CD4-positive, alpha-beta T cell treated with Interleukin-10 for 1 hour (primary cell): ENCODE data around the gene SUSD6.
"Not testable (repeated sequence)": the region's sequence is repeated elsewhere in the genome, so short reads cannot be mapped to it uniquely, and the experiment has no call there.

Experiments used
- DNase-seq: peaks from one replicate; pipeline ENCODE4 v3.0.0-alpha.2; 2020

The SUSD6 gene

GRCh38 chr14:69625299-69626131 is 14.1 kb downstream of the SUSD6 start:
- DNase-seq: peak; percentile 73

- DNase-seq: no peak
Observed at GRCh38 chr14:69626132-69626500, 14.7 kb downstream of the SUSD6 start.

- DNase-seq: no peak
Observed at GRCh38 chr14:69629225-69630127, 18.1 kb downstream of the SUSD6 start.

DNA sequence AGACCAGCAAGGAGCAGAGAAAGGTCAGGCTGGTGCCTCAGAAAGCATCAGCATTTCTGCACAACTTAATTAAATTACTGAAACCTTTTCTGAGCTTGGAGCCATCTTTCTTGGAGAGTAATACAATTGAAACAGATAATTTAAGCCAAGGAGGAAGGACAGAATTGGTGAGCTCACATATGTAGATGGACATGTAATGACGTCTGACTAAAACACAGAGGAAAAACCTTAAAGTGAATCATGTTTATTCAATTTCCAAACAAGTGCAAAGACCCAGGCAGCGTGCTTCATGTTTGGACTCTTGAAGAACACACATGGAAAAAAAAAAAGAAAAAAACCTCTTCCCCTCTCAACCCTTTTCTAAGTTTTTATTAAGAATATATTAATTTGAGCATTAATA is 19.0 kb downstream of the SUSD6 start:
- no peak for DNase-seq

GRCh38 chr14:69631509-69631908 is 20.1 kb downstream of the SUSD6 start:
- no peak for DNase-seq

GRCh38 chr14:69632164-69632563 is 20.8 kb downstream of the SUSD6 start:
- no peak for DNase-seq

DNA sequence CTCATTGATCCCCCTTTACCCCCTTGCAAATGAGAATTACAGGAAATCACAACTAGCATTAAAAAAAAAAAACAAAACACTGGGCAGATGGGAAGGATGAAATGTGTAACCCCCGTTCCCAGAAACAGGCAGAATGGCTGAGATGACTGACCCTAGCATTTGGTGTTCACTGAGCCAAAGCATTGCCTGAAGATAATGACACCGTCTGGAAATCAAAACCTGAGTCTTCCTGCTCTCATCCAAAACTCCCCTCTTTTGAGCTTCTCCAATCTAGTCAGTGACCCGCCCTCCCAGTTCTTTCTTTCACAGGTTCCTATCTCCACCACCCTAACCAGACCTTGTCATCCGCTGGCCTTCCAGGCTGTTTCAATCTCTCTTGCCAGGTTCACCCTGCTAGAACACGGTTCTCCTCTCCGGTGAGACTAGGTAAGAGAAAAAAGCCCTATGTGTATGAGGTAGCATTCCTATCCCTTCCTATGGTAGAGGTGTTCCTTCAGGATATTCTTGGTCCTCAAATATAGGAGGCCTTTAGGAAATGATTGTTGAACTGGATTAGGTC is 21.3 kb downstream of the SUSD6 start:
- DNase-seq: no peak

DNA sequence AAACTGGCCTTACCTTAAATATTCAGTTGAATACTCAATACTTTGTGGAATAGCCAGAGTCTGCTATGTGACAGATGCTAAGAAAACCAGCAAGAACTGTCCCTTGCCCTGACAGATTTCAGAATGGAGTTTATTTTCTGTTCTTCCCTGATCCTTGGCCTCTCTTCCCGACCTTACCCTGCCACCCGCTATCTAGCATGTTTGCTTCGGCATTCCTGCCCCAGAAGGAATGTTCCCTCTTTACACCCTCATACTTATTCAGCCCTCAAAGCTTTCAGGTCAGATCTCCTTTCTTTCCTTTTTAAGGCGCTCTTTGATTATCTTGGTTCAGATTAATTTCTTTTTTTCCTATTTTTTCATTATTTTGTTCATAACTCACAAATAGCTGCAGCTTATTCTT is 21.8 kb downstream of the SUSD6 start:
- no peak for DNase-seq

DNA sequence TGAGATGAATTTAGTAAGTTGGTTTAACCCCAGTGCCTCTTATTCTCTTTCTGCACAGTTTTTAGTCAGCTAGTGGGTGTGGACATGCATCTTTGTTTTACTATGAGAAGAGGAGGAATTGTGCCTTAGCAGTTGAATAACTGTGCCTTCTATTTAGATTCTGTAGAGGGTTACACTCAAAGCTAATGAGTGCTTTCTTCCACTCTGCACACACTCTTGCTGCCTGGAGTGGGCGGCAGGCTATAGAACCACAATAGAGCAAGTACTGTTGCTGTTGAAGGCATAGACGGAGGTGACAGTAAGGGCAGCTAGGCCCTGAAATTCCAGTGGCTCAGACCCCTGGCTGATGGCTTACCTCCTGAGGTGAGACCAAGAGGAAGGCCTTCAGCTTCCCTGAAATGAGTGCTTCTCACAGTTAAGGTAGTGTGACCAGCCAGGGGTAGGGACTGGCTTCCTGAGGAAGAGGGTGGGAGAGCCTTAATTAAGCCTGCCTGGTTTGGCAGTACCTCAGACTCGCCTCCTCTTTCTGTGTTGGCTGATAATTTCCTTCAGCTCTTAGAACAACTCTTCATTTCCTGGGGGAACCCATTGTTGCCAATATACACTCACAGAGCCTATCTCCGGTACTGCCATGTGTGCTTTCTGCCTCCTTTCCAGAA is 24.7 kb downstream of the SUSD6 start:
- peak; percentile 31 for DNase-seq

GRCh38 chr14:69636718-69637480 is 25.5 kb downstream of the SUSD6 start:
- DNase-seq: no peak

DNA sequence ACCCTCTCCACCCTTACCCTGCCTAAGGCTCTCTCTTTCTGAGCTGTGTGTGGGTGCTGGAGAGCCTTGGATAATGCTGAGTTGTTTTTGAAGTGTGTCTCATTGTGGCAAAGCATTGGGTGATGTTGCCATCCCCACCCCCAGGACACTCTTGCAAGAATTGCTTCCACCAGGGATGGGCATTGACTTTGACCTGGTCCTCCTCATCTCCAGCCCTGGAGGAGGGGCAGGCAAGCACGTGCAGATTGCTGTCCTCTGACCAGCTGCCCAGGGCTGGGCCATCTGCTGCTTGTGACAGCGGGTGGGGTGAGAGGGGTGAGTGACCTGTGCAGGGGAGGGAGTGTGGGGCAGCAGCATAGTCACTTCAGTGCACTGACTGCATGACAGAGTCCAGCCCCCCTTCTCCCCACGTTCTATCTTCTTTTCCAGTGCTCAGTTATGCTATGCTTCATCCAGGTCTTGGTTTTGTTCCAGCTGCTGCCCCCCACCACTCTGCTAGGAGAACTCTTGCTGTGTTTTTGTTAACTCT is 26.2 kb downstream of the SUSD6 start:
- DNase-seq: no peak

DNA sequence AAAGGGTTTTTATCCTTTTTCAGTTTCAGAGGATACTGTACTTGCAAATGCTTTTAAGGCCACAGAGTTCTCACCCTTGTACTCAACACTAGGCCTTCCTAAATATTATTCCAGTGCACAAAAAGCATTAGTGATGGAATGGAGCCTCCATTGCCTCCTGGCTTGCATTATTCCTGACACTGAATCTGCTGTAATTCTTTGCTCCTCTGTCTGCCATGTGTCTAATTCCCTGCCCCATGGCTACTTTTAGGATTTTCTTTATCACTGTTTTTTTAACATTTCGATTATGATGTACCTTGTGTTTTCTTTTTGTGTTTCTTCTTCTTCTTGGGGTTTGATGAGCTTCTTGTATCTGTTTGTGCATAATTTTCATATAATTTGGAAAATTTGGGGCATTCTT is 29.5 kb downstream of the SUSD6 start:
- DNase-seq: no peak

- DNase-seq: not testable (repeated sequence)
Observed at GRCh38 chr14:69642212-69642793, 30.9 kb downstream of the SUSD6 start.

GRCh38 chr14:69643430-69644200 is 32.2 kb downstream of the SUSD6 start:
- no peak for DNase-seq

DNA sequence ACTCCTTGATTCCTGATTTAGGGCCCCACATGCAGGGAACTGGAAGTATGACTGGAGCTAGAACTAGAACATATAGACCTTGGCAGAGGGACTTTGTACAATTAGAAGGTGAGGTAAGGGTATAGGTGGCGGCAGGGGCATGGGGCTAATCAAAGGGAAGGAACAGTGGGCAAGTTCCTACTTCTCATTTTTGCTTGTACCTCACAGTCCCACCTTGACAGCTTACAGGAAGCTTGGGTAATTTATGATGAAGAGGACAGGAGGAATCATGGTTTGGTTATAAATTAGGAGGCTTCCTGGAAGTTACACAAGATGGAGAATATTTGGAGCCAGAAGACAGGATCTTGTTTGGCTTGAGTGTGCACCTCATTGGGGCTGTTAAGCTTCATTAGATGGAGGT is 33.4 kb downstream of the SUSD6 start:
- DNase-seq: no peak

DNA sequence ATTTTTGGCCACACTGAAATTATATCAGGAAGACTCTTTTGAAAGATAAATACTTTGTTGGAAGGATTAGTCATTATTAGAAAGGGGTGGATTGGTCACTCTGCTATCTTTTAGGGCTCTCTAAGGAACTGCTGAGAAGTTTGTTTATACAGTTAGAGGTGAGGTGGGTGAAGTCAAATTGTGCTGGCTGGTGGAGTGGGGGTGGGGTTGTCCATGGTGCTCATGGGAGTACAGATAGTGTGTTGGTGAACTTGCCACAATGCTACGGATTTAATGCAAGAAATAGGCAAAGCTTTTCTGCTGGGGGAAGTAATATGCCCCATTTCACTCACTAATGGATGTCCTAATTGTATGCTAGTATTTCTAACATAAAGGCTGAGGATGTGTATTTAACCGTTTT is 35.8 kb downstream of the SUSD6 start:
- no peak for DNase-seq

- DNase-seq: not testable (repeated sequence)
Observed at GRCh38 chr14:69647642-69648041, 36.2 kb downstream of the SUSD6 start.

DNA sequence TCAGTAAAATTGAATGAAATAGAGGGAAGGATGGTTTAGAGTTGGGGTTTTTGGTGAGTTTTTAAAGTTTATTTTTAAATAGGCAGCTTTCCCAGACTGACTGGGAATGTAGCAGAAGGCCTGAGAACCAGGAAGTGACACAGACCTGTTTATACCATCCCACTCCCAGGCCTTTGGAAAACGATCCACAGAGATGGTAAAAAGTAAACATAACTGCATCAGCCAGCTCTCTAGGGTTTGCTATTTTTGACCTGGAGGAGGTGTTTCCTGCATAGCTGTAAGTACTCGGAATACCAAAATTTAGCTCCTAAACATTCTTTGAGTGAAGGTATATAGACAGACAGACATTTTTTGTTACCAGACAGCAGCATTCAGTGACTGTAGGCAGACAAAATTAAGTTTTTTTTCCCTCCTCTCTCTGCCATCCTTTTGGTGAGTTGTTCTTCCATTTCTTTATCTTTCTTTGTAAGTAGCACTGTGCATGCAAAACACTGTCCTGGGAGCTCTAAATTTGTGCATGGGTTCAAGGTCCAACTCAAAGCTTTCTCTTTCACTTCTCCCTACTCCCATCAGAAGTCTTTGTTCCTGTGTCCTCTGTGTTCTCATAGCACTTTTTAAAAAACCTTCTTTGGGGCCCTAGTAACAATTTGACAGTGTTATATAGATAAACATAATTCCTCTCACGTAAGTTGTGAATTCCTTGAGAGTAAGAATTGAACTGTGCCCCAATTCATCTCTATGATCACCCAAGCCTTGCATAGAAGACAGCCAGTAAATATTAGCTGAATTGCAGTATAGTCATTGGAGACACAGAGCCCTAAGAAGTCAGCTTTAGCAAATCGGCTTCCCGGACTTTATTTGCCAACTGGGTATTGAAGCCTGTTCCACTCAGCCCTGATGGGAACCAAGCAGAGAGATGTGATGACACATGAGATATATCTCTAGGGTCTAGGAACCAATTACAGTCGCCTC is 37.4 kb downstream of the SUSD6 start:
- DNase-seq: no peak

GRCh38 chr14:69650948-69651369 is 39.6 kb downstream of the SUSD6 start:
- DNase-seq: no peak

GRCh38 chr14:69651664-69652063 is 40.3 kb downstream of the SUSD6 start:
- no peak for DNase-seq
